Vagina (tissue), 2 donors: ENCODE results near the gene ADGRA1.

ENCODE experiments used
- CTCF ChIP-seq, 3 experiments: fragments of 450-650 bp in 2 of 3; fragments of 200-600 bp in 1 of 3; sonication (generic) in 1 of 3; IDR thresholded peaks; one replicate each; pipeline ENCODE4 v1.5.1; 2017 to 2019; ENCODE audit warnings: antibody characterized with exemption in 3 of 3, mild to moderate bottlenecking in 2 of 3, moderate library complexity in 2 of 3
- POLR2A ChIP-seq, 2 donors: fragments of 450-650 bp; IDR thresholded peaks; one replicate each; pipeline ENCODE4 v1.6.1; 2017; ENCODE audit warnings: antibody characterized with exemption in 2 of 2, mild to moderate bottlenecking in 2 of 2, moderate library complexity in 2 of 2
- POLR2AphosphoS5 ChIP-seq, 2 donors: sonication (generic); formaldehyde crosslinking; IDR thresholded peaks; one replicate each; pipeline ENCODE4 v1.9.0; 2017; ENCODE audit warnings: antibody characterized with exemption in 2 of 2, mild to moderate bottlenecking in 2 of 2, low read depth in 1 of 2; ENCODE audit not compliant: insufficient read depth in 1 of 2

DNA sequence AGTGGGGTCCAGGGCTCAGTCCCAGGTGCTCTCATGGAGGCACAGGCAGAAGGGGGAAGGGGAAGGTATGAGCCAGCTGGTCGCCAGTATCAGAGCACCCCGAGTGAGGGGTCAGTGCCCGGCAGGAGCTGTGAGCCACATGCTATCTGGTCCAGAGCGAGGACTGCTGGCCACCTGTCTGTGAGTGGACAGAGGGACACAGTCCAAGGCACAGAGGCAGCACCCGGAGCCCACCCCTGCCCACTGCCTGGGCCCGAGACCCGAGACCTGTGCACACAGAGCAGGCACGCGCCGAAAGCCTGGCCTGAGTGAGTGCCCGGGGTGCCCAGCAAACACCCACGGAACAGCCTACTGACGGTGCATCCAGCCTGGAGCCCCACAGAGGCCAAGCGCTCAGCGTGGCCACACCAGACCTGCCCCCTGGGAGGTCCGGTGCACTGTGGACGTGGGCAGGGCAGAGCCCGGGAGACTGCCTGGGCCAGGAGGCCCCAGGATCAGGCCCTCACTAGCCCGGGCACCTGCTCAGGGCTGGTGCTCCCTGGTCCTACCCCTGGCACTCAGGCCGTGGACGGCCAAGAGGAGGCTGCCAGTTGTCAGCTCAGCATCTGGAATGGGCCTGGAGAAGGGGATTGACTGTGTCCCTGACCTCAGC is 29.4 kb downstream of the ADGRA1 start:
- TF ChIP-seq POLR2A (IDR thresholded peaks at IDR 0.05) = no peak
- TF ChIP-seq CTCF (IDR thresholded peaks at IDR 0.05) = no peak
- TF ChIP-seq POLR2AphosphoS5 (IDR thresholded peaks at IDR 0.05; ENCODE audit: insufficient read depth in 1 of 2, low read depth in 1 of 2) = no peak
